MM.1S (cell line): ENCODE measurements around the gene TARP.

Experiments used
- DNase-seq: peaks from one replicate; pipeline ENCODE4 v3.0.0-alpha.2; 2015
- H2AFZ ChIP-seq: fragments of 300-600 bp; sonication (generic); 2 replicates; pipeline ENCODE4 v1.6.0; 2016; ENCODE audit warnings: antibody characterized with exemption, low read length
- H3F3A ChIP-seq: fragments of 300-600 bp; sonication (generic); 2 replicates; pipeline ENCODE4 v1.6.1; 2016; ENCODE audit warnings: mild to moderate bottlenecking, antibody characterized with exemption, low read length, moderate library complexity, mixed read lengths; ENCODE audit not compliant: insufficient read depth
- H3K27ac ChIP-seq: fragments of 300-600 bp; sonication (generic); 2 replicates; pipeline ENCODE4 v1.5.1; 2016; ENCODE audit warnings: mild to moderate bottlenecking, low read length
- H3K27me3 ChIP-seq: fragments of 300-600 bp; sonication (generic); replicated peaks from 2 replicates; pipeline ENCODE4 v1.6.0; 2016; ENCODE audit warnings: low read length; ENCODE audit not compliant: insufficient read depth
- H3K36me3 ChIP-seq: fragments of 300-600 bp; sonication (generic); replicated peaks from 2 replicates; pipeline ENCODE4 v1.6.1; 2016; ENCODE audit warnings: mild to moderate bottlenecking, low read length, mixed read lengths; ENCODE audit not compliant: insufficient read depth
- H3K4me1 ChIP-seq: fragments of 300-600 bp; sonication (generic); 2 replicates; pipeline ENCODE4 v1.6.1; 2016; ENCODE audit warnings: low read length, mixed read lengths
- H3K4me2 ChIP-seq: fragments of 300-600 bp; sonication (generic); 2 replicates; pipeline ENCODE4 v1.6.0; 2016; ENCODE audit warnings: low read depth, low read length
- H3K4me3 ChIP-seq: fragments of 300-600 bp; sonication (generic); 2 replicates; pipeline ENCODE4 v1.5.1; 2016; ENCODE audit warnings: low read length, mixed read lengths
- H3K79me2 ChIP-seq: fragments of 300-600 bp; sonication (generic); 2 replicates; pipeline ENCODE4 v1.6.1; 2016; ENCODE audit warnings: mixed run types, low read length, mixed read lengths
- H3K9ac ChIP-seq: fragments of 300-600 bp; sonication (generic); 2 replicates; pipeline ENCODE4 v1.6.1; 2016; ENCODE audit warnings: low read length, mixed read lengths
- H3K9me2 ChIP-seq: fragments of 300-600 bp; sonication (generic); replicated peaks from 2 replicates; pipeline ENCODE4 v1.6.1; 2016; ENCODE audit warnings: mild to moderate bottlenecking, low read length, mixed read lengths; ENCODE audit not compliant: insufficient read depth
- H3K9me3 ChIP-seq: fragments of 300-600 bp; sonication (generic); replicated peaks from 2 replicates; pipeline ENCODE4 v1.6.1; 2016; ENCODE audit warnings: mild to moderate bottlenecking, low read length, mixed read lengths; ENCODE audit not compliant: insufficient read depth
- H4K20me1 ChIP-seq: fragments of 300-600 bp; sonication (generic); 2 replicates; pipeline ENCODE4 v1.6.1; 2016; ENCODE audit warnings: mild to moderate bottlenecking, low read length, moderate library complexity, mixed read lengths; ENCODE audit not compliant: insufficient read depth
- EZH2 ChIP-seq: fragments of 300-600 bp; sonication (generic); optimal IDR thresholded peaks from 2 replicates; pipeline ENCODE3; 2017; ENCODE audit warnings: low read depth, mild to moderate bottlenecking, antibody characterized with exemption, low read length, mixed read lengths
- EZH2phosphoT487 ChIP-seq: fragments of 300-600 bp; sonication (generic); IDR thresholded peaks from 2 replicates; pipeline ENCODE4 v1.6.1; 2018; ENCODE audit warnings: antibody characterized with exemption, low read length
- TF ChIP-seq, protein P1 (sequence below): fragments of 300-600 bp; sonication (generic); IDR thresholded peaks from 2 replicates; pipeline ENCODE4 v1.5.1; 2016; ENCODE audit warnings: antibody characterized with exemption, low read length, mixed read lengths

Gene TARP

DNA sequence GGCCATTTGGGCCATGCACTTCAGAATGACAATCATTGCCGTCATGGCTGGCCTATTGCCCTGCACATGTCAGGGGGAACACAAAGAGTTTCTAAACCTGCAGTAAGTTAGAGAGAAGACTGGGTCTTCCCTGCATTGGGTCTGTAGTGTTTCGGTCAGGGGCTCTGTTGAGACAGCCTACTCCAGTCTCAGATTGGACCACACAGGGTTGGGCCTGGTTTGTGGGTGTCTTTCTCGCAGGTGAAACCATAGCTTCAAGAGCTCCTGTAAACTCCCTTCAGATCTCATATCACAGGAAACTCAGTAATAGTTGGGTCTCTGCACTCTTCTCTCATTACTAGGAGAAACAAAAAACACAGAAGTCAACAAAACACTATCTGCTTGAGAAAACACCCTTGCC lies 7.3 kb upstream of the TARP start:
- no peaks in the 10 kb centered on the region for H4K20me1 ChIP-seq
- H3K27me3 ChIP-seq, result no peaks in the 10 kb centered on the region
- no peak overlapping the region for H3K9ac ChIP-seq
- H3K4me2 ChIP-seq, result no peak overlapping the region
- H3K79me2 ChIP-seq, result no peaks in the 10 kb centered on the region
- no peaks in the 10 kb centered on the region for H3K4me1 ChIP-seq
- no peaks in the 10 kb centered on the region for H3K9me2 ChIP-seq
- H3K27ac ChIP-seq, result no peak overlapping the region
- no peak overlapping the region for H3K4me3 ChIP-seq
- H3K9me3 ChIP-seq, result no peaks in the 10 kb centered on the region
- no peak for TF ChIP-seq EZH2phosphoT487
- no peak for TF ChIP-seq EZH2
- TF ChIP-seq, protein P1, sequence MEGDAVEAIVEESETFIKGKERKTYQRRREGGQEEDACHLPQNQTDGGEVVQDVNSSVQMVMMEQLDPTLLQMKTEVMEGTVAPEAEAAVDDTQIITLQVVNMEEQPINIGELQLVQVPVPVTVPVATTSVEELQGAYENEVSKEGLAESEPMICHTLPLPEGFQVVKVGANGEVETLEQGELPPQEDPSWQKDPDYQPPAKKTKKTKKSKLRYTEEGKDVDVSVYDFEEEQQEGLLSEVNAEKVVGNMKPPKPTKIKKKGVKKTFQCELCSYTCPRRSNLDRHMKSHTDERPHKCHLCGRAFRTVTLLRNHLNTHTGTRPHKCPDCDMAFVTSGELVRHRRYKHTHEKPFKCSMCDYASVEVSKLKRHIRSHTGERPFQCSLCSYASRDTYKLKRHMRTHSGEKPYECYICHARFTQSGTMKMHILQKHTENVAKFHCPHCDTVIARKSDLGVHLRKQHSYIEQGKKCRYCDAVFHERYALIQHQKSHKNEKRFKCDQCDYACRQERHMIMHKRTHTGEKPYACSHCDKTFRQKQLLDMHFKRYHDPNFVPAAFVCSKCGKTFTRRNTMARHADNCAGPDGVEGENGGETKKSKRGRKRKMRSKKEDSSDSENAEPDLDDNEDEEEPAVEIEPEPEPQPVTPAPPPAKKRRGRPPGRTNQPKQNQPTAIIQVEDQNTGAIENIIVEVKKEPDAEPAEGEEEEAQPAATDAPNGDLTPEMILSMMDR, result no peak
- H2AFZ ChIP-seq, result no peak overlapping the region
- H3K36me3 ChIP-seq, result no peaks in the 10 kb centered on the region
- H3F3A ChIP-seq, result no peaks in the 10 kb centered on the region
- DNase-seq, result no peak

DNA sequence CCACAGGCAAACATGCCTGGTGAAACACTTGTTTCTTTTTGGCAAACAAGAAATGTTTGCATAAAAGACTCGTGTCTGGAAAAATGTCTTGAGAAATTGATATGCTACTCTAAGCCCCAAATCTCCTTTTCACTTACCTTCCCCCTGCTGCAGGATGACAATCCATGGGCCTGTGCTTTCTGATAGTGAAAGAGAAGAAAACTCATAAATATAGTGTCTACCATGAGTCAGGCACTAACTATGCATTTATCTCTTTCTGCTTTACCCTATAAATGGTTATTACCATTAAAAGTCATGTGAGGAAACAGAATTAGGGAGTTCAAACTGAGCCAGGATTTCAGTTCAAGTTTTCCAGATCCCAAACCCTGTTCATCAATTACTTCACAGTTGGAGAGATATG lies 6.6 kb upstream of the TARP start:
- Histone ChIP-seq H4K20me1 (no peaks in the 10 kb centered on the region), H2AFZ (no peak overlapping the region), H3K79me2 (no peaks in the 10 kb centered on the region), H3K4me2 (no peak overlapping the region), H3K27me3 (no peaks in the 10 kb centered on the region), H3K27ac (no peak overlapping the region), H3K9ac (no peak overlapping the region), H3K9me3 (no peaks in the 10 kb centered on the region), H3K36me3 (no peaks in the 10 kb centered on the region), H3K4me1 (no peaks in the 10 kb centered on the region), H3F3A (no peaks in the 10 kb centered on the region), H3K9me2 (no peaks in the 10 kb centered on the region), H3K4me3 (no peak overlapping the region)
- DNase-seq, result no peak
- no peak for TF ChIP-seq EZH2phosphoT487
- TF ChIP-seq, protein P1, result no peak
- no peak for TF ChIP-seq EZH2

DNA sequence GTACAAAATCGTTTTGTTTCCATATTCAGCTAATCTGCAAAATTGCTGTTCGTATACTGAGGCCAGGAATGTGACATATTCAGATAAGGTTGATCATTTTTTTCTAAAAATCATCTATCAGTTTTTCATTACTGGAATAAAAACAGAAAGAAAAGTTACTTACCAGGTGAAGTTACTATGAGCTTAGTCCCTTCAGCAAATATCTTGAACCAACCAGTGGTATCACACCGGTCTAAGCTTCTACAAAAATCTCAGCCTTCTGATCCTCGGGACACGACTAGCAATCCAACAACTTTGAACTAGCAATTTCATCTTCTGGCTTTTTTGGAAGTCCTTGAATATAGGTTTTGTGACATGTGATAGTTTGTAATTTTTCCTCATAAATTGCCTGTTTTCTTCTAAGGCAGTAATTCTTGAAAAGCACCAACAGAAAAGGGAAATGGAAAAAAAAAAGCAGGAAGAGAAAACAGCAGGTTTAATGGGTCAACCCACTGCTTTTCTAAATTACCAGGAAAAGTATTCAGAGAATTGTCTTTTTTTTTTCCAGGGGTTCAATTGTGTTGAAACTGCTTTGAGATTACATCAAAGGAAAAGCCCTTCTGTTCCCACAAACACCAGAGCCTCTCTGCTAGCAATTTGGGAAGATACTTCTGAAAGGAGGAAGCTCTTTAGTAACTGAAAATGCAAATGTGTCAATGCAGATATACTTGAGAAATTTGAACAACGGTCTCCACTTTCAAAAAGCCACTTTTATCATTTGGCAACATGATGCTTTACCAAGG lies 2.9 kb upstream of the TARP start:
- no peak overlapping the region for H3K9ac ChIP-seq
- no peaks in the 10 kb centered on the region for H3F3A ChIP-seq
- no peak overlapping the region for H3K4me2 ChIP-seq
- no peak overlapping the region for H3K4me3 ChIP-seq
- no peak for DNase-seq
- no peaks in the 10 kb centered on the region for H3K9me2 ChIP-seq
- no peaks in the 10 kb centered on the region for H4K20me1 ChIP-seq
- TF ChIP-seq, protein P1, result no peak
- no peak for TF ChIP-seq EZH2phosphoT487
- no peak for TF ChIP-seq EZH2
- H3K79me2 ChIP-seq, result no peaks in the 10 kb centered on the region
- H3K4me1 ChIP-seq, result no peaks in the 10 kb centered on the region
- H3K36me3 ChIP-seq, result no peaks in the 10 kb centered on the region
- no peak overlapping the region for H2AFZ ChIP-seq
- no peaks in the 10 kb centered on the region for H3K9me3 ChIP-seq
- no peaks in the 10 kb centered on the region for H3K27me3 ChIP-seq
- no peak overlapping the region for H3K27ac ChIP-seq
